ENCODE data around the gene ATP1A1. TPM values are rescaled to one million over a fixed set of nuclear protein-coding genes. Genes with fewer than 3 reads are reported as not detected.

Gene ATP1A1
- 209 TPM for polyA plus RNA-seq (2012; ENCODE audit: low read depth, missing spikeins)

- DNase-seq (ENCODE audit: insufficient read length, low spot score) (peak; percentile 89), FAIRE-seq (peak; percentile 97)
Measured at GRCh38 chr1:116372651-116373430, at the start of gene ATP1A1. TSS of gene ATP1A1 (plus strand) at chr1:116373244. CDS start at chr1:116373512, 268 bp downstream.

DNA sequence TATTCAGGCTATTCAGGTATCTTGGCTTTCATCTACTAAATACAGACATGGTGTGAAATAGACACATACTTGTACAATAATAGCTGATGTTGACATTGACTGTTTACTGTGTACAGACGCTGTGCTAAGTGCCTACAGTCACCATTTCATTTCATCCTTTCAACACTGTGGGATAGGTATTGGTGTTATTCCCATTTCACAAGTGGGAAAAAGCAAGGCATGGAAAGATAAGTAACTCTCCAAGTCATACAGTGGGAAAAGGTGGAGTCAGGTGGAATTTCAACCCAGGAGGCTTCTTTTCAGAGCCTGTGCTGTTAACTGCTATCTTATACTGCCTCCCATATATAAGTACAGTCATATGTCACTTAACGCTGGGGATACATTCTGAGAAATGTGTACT is 49.6 kb upstream of the ATP1A1 start:
- DNase-seq (ENCODE audit: insufficient read length, low spot score) (no peak), FAIRE-seq (no peak)
- TF ChIP-seq POU2F2 (IDR thresholded peaks at IDR 0.05; ENCODE audit: low read depth, low read length) (no peak), POLR2AphosphoS5 (IDR thresholded peaks at IDR 0.05; ENCODE audit: low read depth, low read length) (no peak), SPI1 (IDR thresholded peaks at IDR 0.05; ENCODE audit: low read depth, low read length) (no peak), POLR2A (IDR thresholded peaks at IDR 0.05; ENCODE audit: low read depth, low read length) (no peak), TAF1 (IDR thresholded peaks at IDR 0.05; ENCODE audit: low read depth, low read length) (no peak), PAX5 (IDR thresholded peaks at IDR 0.05; ENCODE audit: insufficient read depth, low read length, severe bottlenecking) (no peak)

More at GRCh38 chr1:116372651-116373430, at the start of gene ATP1A1:
- peak; percentile 81 for TF ChIP-seq POLR2A (IDR thresholded peaks at IDR 0.05; ENCODE audit: low read depth, low read length)
- TF ChIP-seq TAF1 (IDR thresholded peaks at IDR 0.05; ENCODE audit: low read depth, low read length): peak; percentile 63
- peak; percentile 80 for TF ChIP-seq POLR2AphosphoS5 (IDR thresholded peaks at IDR 0.05; ENCODE audit: low read depth, low read length)
- TF ChIP-seq PAX5 (IDR thresholded peaks at IDR 0.05; ENCODE audit: insufficient read depth, low read length, severe bottlenecking): no peak
- TF ChIP-seq POU2F2 (IDR thresholded peaks at IDR 0.05; ENCODE audit: low read depth, low read length): peak; percentile 91
- peak; percentile 77 for TF ChIP-seq SPI1 (IDR thresholded peaks at IDR 0.05; ENCODE audit: low read depth, low read length)

GRCh38 chr1:116324411-116324810 is 48.6 kb upstream of the ATP1A1 start:
- DNase-seq (ENCODE audit: insufficient read length, low spot score) (no peak), FAIRE-seq (no peak)

DNA sequence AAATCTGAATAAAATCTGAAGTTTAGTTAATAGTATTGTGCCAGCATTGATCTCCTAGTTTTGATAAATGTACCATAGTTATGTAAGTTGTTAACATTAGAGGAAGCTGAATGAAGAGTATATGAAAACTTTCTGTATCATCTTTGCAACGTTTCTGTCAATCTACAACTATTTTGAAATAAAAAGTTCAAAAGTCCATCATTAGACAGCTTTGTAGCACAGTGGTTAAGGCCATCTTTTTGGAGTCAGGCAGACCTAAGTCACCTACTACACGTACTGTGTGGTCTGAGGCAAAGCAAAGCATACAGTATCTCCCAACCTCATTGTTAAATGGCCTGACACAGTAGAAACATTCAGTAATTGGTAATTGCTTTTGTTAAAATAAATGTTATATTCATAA is 47.9 kb upstream of the ATP1A1 start:
- FAIRE-seq (no peak), DNase-seq (ENCODE audit: insufficient read length, low spot score) (no peak)
- TF ChIP-seq POU2F2 (IDR thresholded peaks at IDR 0.05; ENCODE audit: low read depth, low read length): no peak

More at GRCh38 chr1:116324411-116324810, 48.6 kb upstream of the ATP1A1 start:
- TF ChIP-seq SPI1 (IDR thresholded peaks at IDR 0.05; ENCODE audit: low read depth, low read length) (no peak), POLR2AphosphoS5 (IDR thresholded peaks at IDR 0.05; ENCODE audit: low read depth, low read length) (no peak), POLR2A (IDR thresholded peaks at IDR 0.05; ENCODE audit: low read depth, low read length) (no peak), POU2F2 (IDR thresholded peaks at IDR 0.05; ENCODE audit: low read depth, low read length) (no peak), TAF1 (IDR thresholded peaks at IDR 0.05; ENCODE audit: low read depth, low read length) (no peak), PAX5 (IDR thresholded peaks at IDR 0.05; ENCODE audit: insufficient read depth, low read length, severe bottlenecking) (no peak)

DNA sequence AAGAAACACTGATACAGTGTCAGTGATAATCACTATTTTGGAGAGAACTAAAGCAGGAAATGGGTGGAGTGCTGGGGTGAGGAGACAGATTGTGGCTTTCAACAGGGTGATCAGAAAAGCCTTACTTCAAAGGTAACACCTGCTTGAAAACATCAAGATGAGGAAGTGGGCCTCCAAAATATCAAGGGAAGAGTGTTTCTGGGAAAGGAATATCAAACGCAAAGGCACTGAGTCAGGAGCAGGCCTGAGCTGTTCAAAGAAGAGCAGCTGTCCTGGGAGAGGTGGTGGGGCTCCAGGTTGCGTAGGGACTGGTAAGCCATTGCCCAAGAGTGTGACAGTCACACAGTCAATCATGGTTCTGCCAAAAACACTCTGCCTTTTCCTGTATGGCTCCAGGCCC is 47.1 kb upstream of the ATP1A1 start:
- no peak for TF ChIP-seq POLR2A (IDR thresholded peaks at IDR 0.05; ENCODE audit: low read depth, low read length)
- no peak for TF ChIP-seq POU2F2 (IDR thresholded peaks at IDR 0.05; ENCODE audit: low read depth, low read length)
- TF ChIP-seq SPI1 (IDR thresholded peaks at IDR 0.05; ENCODE audit: low read depth, low read length): peak; percentile 55
- DNase-seq (ENCODE audit: insufficient read length, low spot score) (no peak), FAIRE-seq (peak; percentile 43)

GRCh38 chr1:116326486-116326885 is 46.6 kb upstream of the ATP1A1 start:
- DNase-seq (ENCODE audit: insufficient read length, low spot score): no peak
- TF ChIP-seq POLR2AphosphoS5 (IDR thresholded peaks at IDR 0.05; ENCODE audit: low read depth, low read length): no peak
- TF ChIP-seq POU2F2 (IDR thresholded peaks at IDR 0.05; ENCODE audit: low read depth, low read length): no peak
- TF ChIP-seq POLR2A (IDR thresholded peaks at IDR 0.05; ENCODE audit: low read depth, low read length): no peak
- no peak for TF ChIP-seq SPI1 (IDR thresholded peaks at IDR 0.05; ENCODE audit: low read depth, low read length)
- no peak for TF ChIP-seq PAX5 (IDR thresholded peaks at IDR 0.05; ENCODE audit: insufficient read depth, low read length, severe bottlenecking)
- no peak for TF ChIP-seq TAF1 (IDR thresholded peaks at IDR 0.05; ENCODE audit: low read depth, low read length)
- no peak for FAIRE-seq

- TF ChIP-seq SPI1 (IDR thresholded peaks at IDR 0.05; ENCODE audit: low read depth, low read length) (no peak), POU2F2 (IDR thresholded peaks at IDR 0.05; ENCODE audit: low read depth, low read length) (no peak), TAF1 (IDR thresholded peaks at IDR 0.05; ENCODE audit: low read depth, low read length) (no peak), POLR2A (IDR thresholded peaks at IDR 0.05; ENCODE audit: low read depth, low read length) (no peak), POLR2AphosphoS5 (IDR thresholded peaks at IDR 0.05; ENCODE audit: low read depth, low read length) (no peak), PAX5 (IDR thresholded peaks at IDR 0.05; ENCODE audit: insufficient read depth, low read length, severe bottlenecking) (no peak)
- FAIRE-seq (no peak), DNase-seq (ENCODE audit: insufficient read length, low spot score) (no peak)
Measured at GRCh38 chr1:116328671-116329070, 44.4 kb upstream of the ATP1A1 start.

DNA sequence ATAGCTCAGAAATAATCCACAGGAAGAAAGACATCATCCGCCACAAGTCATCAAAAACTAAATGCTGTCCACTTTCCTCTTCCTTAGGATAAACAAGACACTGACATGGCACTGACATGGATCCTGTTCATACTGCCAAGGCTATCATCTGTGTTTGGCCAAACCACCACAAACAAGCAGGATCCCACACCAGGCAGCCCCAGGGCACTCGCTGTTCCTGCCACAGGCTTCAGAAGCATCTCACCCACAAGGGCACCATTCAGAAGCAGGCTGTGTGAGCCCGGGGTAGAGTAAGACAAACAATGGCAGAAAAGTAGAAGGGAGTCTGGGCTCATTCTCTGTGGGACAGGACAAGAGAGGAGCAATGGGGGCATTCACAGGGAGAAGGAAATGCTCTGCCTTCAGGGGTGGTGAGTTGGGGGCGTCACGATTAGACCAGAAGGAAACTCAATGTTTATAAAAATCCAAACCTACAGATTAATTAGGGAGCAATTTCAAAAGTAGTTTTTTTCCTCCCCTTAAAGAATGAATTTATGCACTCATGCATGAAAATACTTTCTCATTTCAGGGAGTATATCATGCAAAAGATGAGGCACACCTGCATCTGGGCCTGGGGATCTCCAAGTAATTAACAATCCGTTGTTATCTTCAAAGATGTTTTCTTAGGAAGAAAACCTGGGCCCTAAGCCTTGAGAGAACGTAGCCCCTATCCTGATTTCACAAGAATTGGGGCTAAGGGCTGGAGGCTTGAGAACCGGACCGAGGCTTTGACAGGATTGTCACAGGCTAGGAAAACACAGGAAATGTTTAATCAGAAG is 43.3 kb upstream of the ATP1A1 start:
- FAIRE-seq (no peak), DNase-seq (ENCODE audit: insufficient read length, low spot score) (no peak)
- TF ChIP-seq POU2F2 (IDR thresholded peaks at IDR 0.05; ENCODE audit: low read depth, low read length): no peak
- TF ChIP-seq PAX5 (IDR thresholded peaks at IDR 0.05; ENCODE audit: insufficient read depth, low read length, severe bottlenecking): no peak
- no peak for TF ChIP-seq SPI1 (IDR thresholded peaks at IDR 0.05; ENCODE audit: low read depth, low read length)
- TF ChIP-seq POLR2A (IDR thresholded peaks at IDR 0.05; ENCODE audit: low read depth, low read length): no peak
- TF ChIP-seq POLR2AphosphoS5 (IDR thresholded peaks at IDR 0.05; ENCODE audit: low read depth, low read length): no peak
- TF ChIP-seq TAF1 (IDR thresholded peaks at IDR 0.05; ENCODE audit: low read depth, low read length): no peak

DNA sequence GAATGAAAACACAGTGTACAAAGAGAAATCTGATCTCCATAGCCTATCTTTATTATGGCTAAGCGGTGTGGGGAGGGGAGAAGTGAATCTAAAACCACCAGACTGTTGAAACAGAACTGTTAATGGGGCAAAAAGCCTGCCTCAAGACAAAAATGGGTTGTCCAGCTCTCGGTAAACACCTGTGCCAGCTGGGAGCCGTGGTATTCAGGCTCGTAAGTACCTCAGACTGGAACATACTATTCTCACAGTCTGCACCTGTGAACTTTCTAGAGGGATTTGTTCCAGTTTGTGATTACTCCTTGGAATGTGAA is 42.7 kb upstream of the ATP1A1 start:
- FAIRE-seq (no peak), DNase-seq (ENCODE audit: insufficient read length, low spot score) (no peak)
- TF ChIP-seq POU2F2 (IDR thresholded peaks at IDR 0.05; ENCODE audit: low read depth, low read length) (no peak), POLR2AphosphoS5 (IDR thresholded peaks at IDR 0.05; ENCODE audit: low read depth, low read length) (no peak), SPI1 (IDR thresholded peaks at IDR 0.05; ENCODE audit: low read depth, low read length) (no peak), TAF1 (IDR thresholded peaks at IDR 0.05; ENCODE audit: low read depth, low read length) (no peak), POLR2A (IDR thresholded peaks at IDR 0.05; ENCODE audit: low read depth, low read length) (no peak), PAX5 (IDR thresholded peaks at IDR 0.05; ENCODE audit: insufficient read depth, low read length, severe bottlenecking) (no peak)
